Panc1 (cell line): ENCODE data around the gene URGCP.

ENCODE experiments used
- POLR2AphosphoS5 ChIP-seq: IDR thresholded peaks from 2 replicates; pipeline ENCODE4 v1.6.1; 2012; ENCODE audit warnings: mild to moderate bottlenecking, low read depth, low read length, moderate library complexity
- TF ChIP-seq, protein P1 (sequence below): fragments of 450-650 bp; IDR thresholded peaks from 2 replicates; pipeline ENCODE4 v1.5.1; 2017; ENCODE audit warnings: mild to moderate bottlenecking
- TF ChIP-seq, protein P2 (sequence below), 2 experiments: IDR thresholded peaks; 2 replicates each; pipeline ENCODE4 v1.6.1; 2011 to 2012; ENCODE audit warnings: low read depth in 2 of 2, control low read depth in 1 of 2, low read length in 1 of 2, mild to moderate bottlenecking in 1 of 2, moderate library complexity in 1 of 2; ENCODE audit not compliant: insufficient read depth in 1 of 2

GRCh38 chr7:43931346-43931745, 24.9 kb upstream of the URGCP start:
- TF ChIP-seq, protein P1, sequence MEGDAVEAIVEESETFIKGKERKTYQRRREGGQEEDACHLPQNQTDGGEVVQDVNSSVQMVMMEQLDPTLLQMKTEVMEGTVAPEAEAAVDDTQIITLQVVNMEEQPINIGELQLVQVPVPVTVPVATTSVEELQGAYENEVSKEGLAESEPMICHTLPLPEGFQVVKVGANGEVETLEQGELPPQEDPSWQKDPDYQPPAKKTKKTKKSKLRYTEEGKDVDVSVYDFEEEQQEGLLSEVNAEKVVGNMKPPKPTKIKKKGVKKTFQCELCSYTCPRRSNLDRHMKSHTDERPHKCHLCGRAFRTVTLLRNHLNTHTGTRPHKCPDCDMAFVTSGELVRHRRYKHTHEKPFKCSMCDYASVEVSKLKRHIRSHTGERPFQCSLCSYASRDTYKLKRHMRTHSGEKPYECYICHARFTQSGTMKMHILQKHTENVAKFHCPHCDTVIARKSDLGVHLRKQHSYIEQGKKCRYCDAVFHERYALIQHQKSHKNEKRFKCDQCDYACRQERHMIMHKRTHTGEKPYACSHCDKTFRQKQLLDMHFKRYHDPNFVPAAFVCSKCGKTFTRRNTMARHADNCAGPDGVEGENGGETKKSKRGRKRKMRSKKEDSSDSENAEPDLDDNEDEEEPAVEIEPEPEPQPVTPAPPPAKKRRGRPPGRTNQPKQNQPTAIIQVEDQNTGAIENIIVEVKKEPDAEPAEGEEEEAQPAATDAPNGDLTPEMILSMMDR: no peak
- TF ChIP-seq POLR2AphosphoS5: no peak
- TF ChIP-seq, protein P2, sequence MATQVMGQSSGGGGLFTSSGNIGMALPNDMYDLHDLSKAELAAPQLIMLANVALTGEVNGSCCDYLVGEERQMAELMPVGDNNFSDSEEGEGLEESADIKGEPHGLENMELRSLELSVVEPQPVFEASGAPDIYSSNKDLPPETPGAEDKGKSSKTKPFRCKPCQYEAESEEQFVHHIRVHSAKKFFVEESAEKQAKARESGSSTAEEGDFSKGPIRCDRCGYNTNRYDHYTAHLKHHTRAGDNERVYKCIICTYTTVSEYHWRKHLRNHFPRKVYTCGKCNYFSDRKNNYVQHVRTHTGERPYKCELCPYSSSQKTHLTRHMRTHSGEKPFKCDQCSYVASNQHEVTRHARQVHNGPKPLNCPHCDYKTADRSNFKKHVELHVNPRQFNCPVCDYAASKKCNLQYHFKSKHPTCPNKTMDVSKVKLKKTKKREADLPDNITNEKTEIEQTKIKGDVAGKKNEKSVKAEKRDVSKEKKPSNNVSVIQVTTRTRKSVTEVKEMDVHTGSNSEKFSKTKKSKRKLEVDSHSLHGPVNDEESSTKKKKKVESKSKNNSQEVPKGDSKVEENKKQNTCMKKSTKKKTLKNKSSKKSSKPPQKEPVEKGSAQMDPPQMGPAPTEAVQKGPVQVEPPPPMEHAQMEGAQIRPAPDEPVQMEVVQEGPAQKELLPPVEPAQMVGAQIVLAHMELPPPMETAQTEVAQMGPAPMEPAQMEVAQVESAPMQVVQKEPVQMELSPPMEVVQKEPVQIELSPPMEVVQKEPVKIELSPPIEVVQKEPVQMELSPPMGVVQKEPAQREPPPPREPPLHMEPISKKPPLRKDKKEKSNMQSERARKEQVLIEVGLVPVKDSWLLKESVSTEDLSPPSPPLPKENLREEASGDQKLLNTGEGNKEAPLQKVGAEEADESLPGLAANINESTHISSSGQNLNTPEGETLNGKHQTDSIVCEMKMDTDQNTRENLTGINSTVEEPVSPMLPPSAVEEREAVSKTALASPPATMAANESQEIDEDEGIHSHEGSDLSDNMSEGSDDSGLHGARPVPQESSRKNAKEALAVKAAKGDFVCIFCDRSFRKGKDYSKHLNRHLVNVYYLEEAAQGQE (IDR thresholded peaks at IDR 0.05; ENCODE audit: insufficient read depth in 1 of 2, low read depth in 2 of 2, low read length in 1 of 2): no peak
